GM10266 (cell line): Measurements from ENCODE around the gene BBS2.

Source experiments
- DNase-seq: peaks from one replicate; pipeline ENCODE4 v3.0.0; 2012; ENCODE audit errors: extremely low spot score
- CTCF ChIP-seq: IDR thresholded peaks from 2 replicates; pipeline ENCODE4 v1.5.1; 2012; ENCODE audit warnings: mild to moderate bottlenecking, low read depth; ENCODE audit not compliant: control insufficient read depth, insufficient read depth; ENCODE audit errors: missing control alignments

BBS2 gene

GRCh38 chr16:56463153-56463552 lies 56.7 kb downstream of the BBS2 start:
- DNase-seq: no peak
- TF ChIP-seq CTCF: no peak

- no peak for TF ChIP-seq CTCF
- no peak for DNase-seq
Observed at GRCh38 chr16:56462064-56462796, 57.6 kb downstream of the BBS2 start.

- no peak for TF ChIP-seq CTCF
- DNase-seq: no peak
Observed at GRCh38 chr16:56460101-56460500, 59.7 kb downstream of the BBS2 start.

- DNase-seq: no peak
- no peak for TF ChIP-seq CTCF
Observed at GRCh38 chr16:56457927-56458470, 61.8 kb downstream of the BBS2 start.

GRCh38 chr16:56451753-56452689 lies 67.8 kb downstream of the BBS2 start:
- DNase-seq: peak; percentile 42
- no peak for TF ChIP-seq CTCF

- DNase-seq: peak; percentile 95
- TF ChIP-seq CTCF: no peak
Observed at GRCh38 chr16:56450986-56451752, 68.7 kb downstream of the BBS2 start, which contains the start of the genes NUDT21 and OGFOD1. Gene NUDT21, minus strand, starts transcription at chr16:56451332. Its CDS starts 130 bp downstream, at chr16:56451202. Gene OGFOD1, plus strand, starts transcription at chr16:56451554. Its CDS starts 59 bp downstream, at chr16:56451613.
